ENCODE data around the gene ATP11A.
"Not testable (repeated sequence)": the region's sequence is repeated elsewhere in the genome, so short reads cannot be mapped to it uniquely, and the experiment has no call there.

The ATP11A gene

GRCh38 chr13:112692586-112692985, 2.7 kb downstream of the ATP11A start:
- no peak for DNase-seq (ENCODE audit: low spot score)

- peak; percentile 50 for DNase-seq (ENCODE audit: low spot score)
These were observed 4.1 kb downstream of the ATP11A start for GRCh38 chr13:112693831-112694497.

- DNase-seq (ENCODE audit: low spot score) = no peak
These were observed 5.3 kb downstream of the ATP11A start for GRCh38 chr13:112695121-112695520.

GRCh38 chr13:112696001-112696868, 6.4 kb downstream of the ATP11A start:
- DNase-seq (ENCODE audit: low spot score) = no peak

GRCh38 chr13:112696869-112697465, 7.1 kb downstream of the ATP11A start:
- DNase-seq (ENCODE audit: low spot score) = no peak

GRCh38 chr13:112697756-112698655, 8.2 kb downstream of the ATP11A start:
- no peak for DNase-seq (ENCODE audit: low spot score)

GRCh38 chr13:112699322-112699918, 9.6 kb downstream of the ATP11A start:
- no peak for DNase-seq (ENCODE audit: low spot score)

- DNase-seq (ENCODE audit: low spot score) = no peak
These were observed 10.6 kb downstream of the ATP11A start for GRCh38 chr13:112700291-112701060.

- DNase-seq (ENCODE audit: low spot score) = no peak
These were observed 12.6 kb downstream of the ATP11A start for GRCh38 chr13:112702341-112702985.

GRCh38 chr13:112702986-112703379, 13.1 kb downstream of the ATP11A start:
- no peak for DNase-seq (ENCODE audit: low spot score)

- no peak for DNase-seq (ENCODE audit: low spot score)
These were observed 13.8 kb downstream of the ATP11A start for GRCh38 chr13:112703449-112704284.

- no peak for DNase-seq (ENCODE audit: low spot score)
These were observed 14.7 kb downstream of the ATP11A start for GRCh38 chr13:112704308-112705145.

- no peak for DNase-seq (ENCODE audit: low spot score)
These were observed 15.4 kb downstream of the ATP11A start for GRCh38 chr13:112705286-112705685.

GRCh38 chr13:112706171-112706570, 16.3 kb downstream of the ATP11A start:
- DNase-seq (ENCODE audit: low spot score) = no peak

GRCh38 chr13:112708560-112709240, 18.9 kb downstream of the ATP11A start:
- no peak for DNase-seq (ENCODE audit: low spot score)

GRCh38 chr13:112709316-112709715, 19.5 kb downstream of the ATP11A start:
- DNase-seq (ENCODE audit: low spot score) = not testable (repeated sequence)

Data from Ammon's horn (tissue), 1 donor.